ENCODE results near the gene SLC7A4. TPM values are rescaled to one million over a fixed set of nuclear protein-coding genes. Genes with fewer than 3 reads are reported as not detected.

SLC7A4 gene
- total and polyA plus RNA-seq, 2 of the 8 experiments (the other 6 are each of a cell fraction or from before 2014, with no cell fraction given): 0.92 TPM; not detected in 1

GRCh38 chr22:21047730-21048129 lies 15.4 kb upstream of the SLC7A4 start (continued):
- TF ChIP-seq JUND (IDR thresholded peaks at IDR 0.05; ENCODE audit: low read length): no peak

Measured in H1 (cell line).